ENCODE data around the gene ELMO2.

The ELMO2 gene

DNA sequence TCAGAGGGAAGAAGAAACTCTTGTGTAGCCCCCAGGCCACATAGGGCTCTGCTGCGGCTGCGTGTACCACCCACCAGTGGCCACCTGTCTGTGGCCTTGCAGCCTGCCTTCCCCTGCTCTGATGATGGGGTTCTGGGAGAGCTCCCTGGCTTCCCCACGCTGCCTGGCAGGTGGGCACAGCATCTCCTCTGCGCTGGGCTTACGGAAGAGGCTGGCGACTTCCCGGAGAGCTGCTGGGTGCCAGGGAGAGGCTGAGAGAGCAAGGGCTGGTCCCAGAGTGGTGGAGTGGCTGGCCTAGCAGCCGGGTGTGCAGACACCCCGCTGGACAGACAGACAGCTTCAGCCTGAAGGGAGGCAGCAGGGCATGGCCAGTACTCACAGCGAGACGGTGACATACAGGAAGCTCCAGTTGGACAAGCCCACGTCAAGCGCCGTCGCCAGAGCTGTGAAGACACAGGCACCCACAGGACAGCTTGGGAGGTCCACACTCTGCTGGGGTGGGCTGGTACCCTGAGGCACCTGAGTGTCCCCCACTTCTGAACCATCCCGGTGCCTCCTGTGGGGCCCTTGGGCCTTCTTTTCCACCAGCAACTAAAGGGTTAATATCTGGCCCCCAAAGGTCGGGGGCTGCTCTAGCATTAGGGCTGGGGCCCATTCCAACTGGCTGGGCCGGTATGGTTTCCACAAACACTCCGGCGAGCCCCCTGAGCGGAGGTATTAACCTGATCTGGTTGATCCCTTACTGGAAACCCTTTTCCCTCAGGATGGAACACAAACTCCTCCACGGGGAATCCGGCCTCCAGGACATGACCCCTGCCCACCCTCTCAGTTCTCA, 50.0 kb downstream of the ELMO2 start:
- TF ChIP-seq, protein P1, sequence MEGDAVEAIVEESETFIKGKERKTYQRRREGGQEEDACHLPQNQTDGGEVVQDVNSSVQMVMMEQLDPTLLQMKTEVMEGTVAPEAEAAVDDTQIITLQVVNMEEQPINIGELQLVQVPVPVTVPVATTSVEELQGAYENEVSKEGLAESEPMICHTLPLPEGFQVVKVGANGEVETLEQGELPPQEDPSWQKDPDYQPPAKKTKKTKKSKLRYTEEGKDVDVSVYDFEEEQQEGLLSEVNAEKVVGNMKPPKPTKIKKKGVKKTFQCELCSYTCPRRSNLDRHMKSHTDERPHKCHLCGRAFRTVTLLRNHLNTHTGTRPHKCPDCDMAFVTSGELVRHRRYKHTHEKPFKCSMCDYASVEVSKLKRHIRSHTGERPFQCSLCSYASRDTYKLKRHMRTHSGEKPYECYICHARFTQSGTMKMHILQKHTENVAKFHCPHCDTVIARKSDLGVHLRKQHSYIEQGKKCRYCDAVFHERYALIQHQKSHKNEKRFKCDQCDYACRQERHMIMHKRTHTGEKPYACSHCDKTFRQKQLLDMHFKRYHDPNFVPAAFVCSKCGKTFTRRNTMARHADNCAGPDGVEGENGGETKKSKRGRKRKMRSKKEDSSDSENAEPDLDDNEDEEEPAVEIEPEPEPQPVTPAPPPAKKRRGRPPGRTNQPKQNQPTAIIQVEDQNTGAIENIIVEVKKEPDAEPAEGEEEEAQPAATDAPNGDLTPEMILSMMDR (IDR thresholded peaks at IDR 0.05; ENCODE audit: low read length): no peak
- no peak for TF ChIP-seq EZH2phosphoT487 (IDR thresholded peaks at IDR 0.05; ENCODE audit: low read length)
- no peak for TF ChIP-seq EZH2 (optimal IDR thresholded peaks at IDR 0.05; ENCODE audit: low read depth, low read length)
- H3K27me3 ChIP-seq (replicated peaks; ENCODE audit: insufficient read depth, low read length): no peaks in the 10 kb centered on the region
- no peak overlapping the region for H3K27ac ChIP-seq (ENCODE audit: low read length)
- H3K4me2 ChIP-seq (ENCODE audit: low read depth, low read length): no peak overlapping the region
- H3K4me1 ChIP-seq (ENCODE audit: low read length): no peaks in the 10 kb centered on the region
- no peak overlapping the region for H3K9ac ChIP-seq (ENCODE audit: low read length)
- no peak overlapping the region for H2AFZ ChIP-seq (ENCODE audit: low read length)
- no peaks in the 10 kb centered on the region for H3F3A ChIP-seq (ENCODE audit: insufficient read depth, low read length)
- H4K20me1 ChIP-seq (ENCODE audit: insufficient read depth, low read length): no peaks in the 10 kb centered on the region
- no peak overlapping the region for H3K4me3 ChIP-seq (ENCODE audit: low read length)
- DNase-seq: no peak
- peaks cover 18% of the 10 kb centered on the region for H3K79me2 ChIP-seq (ENCODE audit: low read length)
- H3K9me2 ChIP-seq (replicated peaks; ENCODE audit: insufficient read depth, low read length): no peaks in the 10 kb centered on the region
- no peaks in the 10 kb centered on the region for H3K36me3 ChIP-seq (replicated peaks; ENCODE audit: insufficient read depth, low read length)
- no peaks in the 10 kb centered on the region for H3K9me3 ChIP-seq (replicated peaks; ENCODE audit: insufficient read depth, low read length)

DNA sequence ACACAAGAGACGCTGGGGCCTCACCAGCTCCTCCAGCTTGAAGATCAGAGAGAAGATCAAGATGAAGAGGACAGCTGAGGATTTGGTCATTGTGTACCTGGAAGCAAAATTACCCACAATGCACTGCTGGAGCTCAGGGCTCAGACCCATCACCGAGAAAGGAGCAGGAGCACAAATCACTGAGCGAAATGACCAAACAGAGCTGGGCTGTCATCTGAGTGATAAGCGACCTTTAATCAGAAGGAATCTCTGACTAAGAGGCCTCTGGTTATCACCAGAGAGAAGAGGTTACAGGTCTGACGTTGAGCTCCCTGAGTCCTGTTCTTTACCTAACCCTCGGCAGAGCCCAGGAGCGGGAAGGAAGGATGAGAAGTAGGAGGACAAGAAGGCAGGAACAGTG, 50.6 kb downstream of the ELMO2 start:
- Histone ChIP-seq H3K27me3 (replicated peaks; ENCODE audit: insufficient read depth, low read length) (no peaks in the 10 kb centered on the region), H3K27ac (ENCODE audit: low read length) (no peak overlapping the region), H3K9ac (ENCODE audit: low read length) (no peak overlapping the region), H3K79me2 (ENCODE audit: low read length) (peaks cover 12% of the 10 kb centered on the region), H2AFZ (ENCODE audit: low read length) (no peak overlapping the region), H3F3A (ENCODE audit: insufficient read depth, low read length) (no peaks in the 10 kb centered on the region), H3K4me2 (ENCODE audit: low read depth, low read length) (no peak overlapping the region), H3K4me1 (ENCODE audit: low read length) (peaks cover 2% of the 10 kb centered on the region; the same call in 1 of the 2 replicates), H3K9me3 (replicated peaks; ENCODE audit: insufficient read depth, low read length) (no peaks in the 10 kb centered on the region), H3K9me2 (replicated peaks; ENCODE audit: insufficient read depth, low read length) (no peaks in the 10 kb centered on the region), H4K20me1 (ENCODE audit: insufficient read depth, low read length) (no peaks in the 10 kb centered on the region), H3K4me3 (ENCODE audit: low read length) (no peak overlapping the region), H3K36me3 (replicated peaks; ENCODE audit: insufficient read depth, low read length) (no peaks in the 10 kb centered on the region)
- TF ChIP-seq EZH2phosphoT487 (IDR thresholded peaks at IDR 0.05; ENCODE audit: low read length) (no peak), EZH2 (optimal IDR thresholded peaks at IDR 0.05; ENCODE audit: low read depth, low read length) (no peak)
- TF ChIP-seq, protein P1 (IDR thresholded peaks at IDR 0.05; ENCODE audit: low read length): no peak
- DNase-seq: no peak

DNA sequence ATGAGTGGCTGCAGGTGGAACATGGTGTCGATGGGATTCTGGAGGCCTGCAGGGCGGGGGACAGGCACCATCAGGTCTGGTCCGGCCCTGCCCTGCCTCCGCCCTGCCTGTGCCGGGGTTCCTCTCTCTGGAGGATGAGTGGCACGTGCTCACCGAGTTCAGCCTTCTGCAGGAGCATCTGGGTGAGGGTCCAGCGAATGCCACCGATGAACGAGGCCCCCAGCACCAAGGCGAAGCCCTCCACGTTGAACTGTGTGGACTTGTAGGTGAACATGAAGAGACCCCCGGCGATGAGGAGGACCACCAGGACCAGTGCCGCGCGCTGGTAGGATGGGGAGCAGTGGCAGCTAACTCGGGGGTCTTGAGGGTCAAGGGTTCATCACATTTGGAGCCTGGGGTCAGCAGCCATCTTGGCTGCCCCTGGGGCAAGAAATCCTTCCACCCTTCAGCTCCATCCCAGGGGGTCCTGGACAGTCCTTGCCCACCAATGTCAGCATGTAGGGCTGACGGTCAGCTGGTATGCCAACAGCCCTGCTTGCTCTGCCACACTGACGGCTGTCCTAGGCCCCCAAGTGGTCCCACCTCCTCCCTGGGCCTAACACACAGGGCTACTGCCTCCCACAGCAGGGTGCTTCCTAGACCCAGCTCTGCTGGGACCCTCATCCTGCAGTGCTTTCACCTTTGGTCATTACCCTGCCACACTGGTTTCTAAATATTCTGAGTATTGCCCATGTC, 51.3 kb downstream of the ELMO2 start:
- Histone ChIP-seq H3K4me1 (ENCODE audit: low read length) (peaks cover 8% of the 10 kb centered on the region), H3K27me3 (replicated peaks; ENCODE audit: insufficient read depth, low read length) (no peaks in the 10 kb centered on the region), H3K9ac (ENCODE audit: low read length) (no peak overlapping the region), H3K9me2 (replicated peaks; ENCODE audit: insufficient read depth, low read length) (no peaks in the 10 kb centered on the region), H2AFZ (ENCODE audit: low read length) (no peak overlapping the region), H4K20me1 (ENCODE audit: insufficient read depth, low read length) (no peaks in the 10 kb centered on the region), H3K9me3 (replicated peaks; ENCODE audit: insufficient read depth, low read length) (no peaks in the 10 kb centered on the region), H3K4me3 (ENCODE audit: low read length) (no peak overlapping the region), H3K36me3 (replicated peaks; ENCODE audit: insufficient read depth, low read length) (no peaks in the 10 kb centered on the region), H3K27ac (ENCODE audit: low read length) (no peak overlapping the region), H3F3A (ENCODE audit: insufficient read depth, low read length) (no peaks in the 10 kb centered on the region), H3K4me2 (ENCODE audit: low read depth, low read length) (no peak overlapping the region), H3K79me2 (ENCODE audit: low read length) (peaks cover 10% of the 10 kb centered on the region)
- no peak for TF ChIP-seq EZH2 (optimal IDR thresholded peaks at IDR 0.05; ENCODE audit: low read depth, low read length)
- no peak for TF ChIP-seq EZH2phosphoT487 (IDR thresholded peaks at IDR 0.05; ENCODE audit: low read length)
- TF ChIP-seq, protein P1 (IDR thresholded peaks at IDR 0.05; ENCODE audit: low read length): no peak
- no peak for DNase-seq
